Activated naive CD4-positive, alpha-beta T cell treated with Interleukin-2 at 50 U/mL for 16 hours (primary cell): ENCODE data around the gene VDR.

Source experiments
- DNase-seq: peaks from one replicate; pipeline ENCODE4 v3.0.0-alpha.2; 2020

Gene VDR

DNA sequence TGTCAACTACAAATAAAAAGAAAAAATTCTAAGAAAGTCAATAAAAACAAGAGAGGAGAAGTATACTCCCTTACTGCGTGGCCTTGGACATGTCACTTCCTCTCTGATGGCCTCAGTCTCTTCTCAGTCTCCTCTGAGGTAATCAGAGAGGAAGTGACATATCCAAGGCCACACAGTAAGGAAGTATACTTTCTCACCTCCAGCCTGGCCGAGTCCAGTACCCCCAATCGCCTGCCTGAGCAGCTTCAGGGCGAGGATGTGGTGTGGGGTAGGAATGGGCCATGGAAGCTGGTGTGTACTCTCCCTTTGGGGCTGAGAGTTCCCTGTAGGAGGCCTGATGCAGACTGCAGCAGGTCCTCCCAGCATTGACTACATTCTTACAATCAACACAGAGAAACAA lies 15.8 kb downstream of the VDR start:
- DNase-seq = no peak

DNA sequence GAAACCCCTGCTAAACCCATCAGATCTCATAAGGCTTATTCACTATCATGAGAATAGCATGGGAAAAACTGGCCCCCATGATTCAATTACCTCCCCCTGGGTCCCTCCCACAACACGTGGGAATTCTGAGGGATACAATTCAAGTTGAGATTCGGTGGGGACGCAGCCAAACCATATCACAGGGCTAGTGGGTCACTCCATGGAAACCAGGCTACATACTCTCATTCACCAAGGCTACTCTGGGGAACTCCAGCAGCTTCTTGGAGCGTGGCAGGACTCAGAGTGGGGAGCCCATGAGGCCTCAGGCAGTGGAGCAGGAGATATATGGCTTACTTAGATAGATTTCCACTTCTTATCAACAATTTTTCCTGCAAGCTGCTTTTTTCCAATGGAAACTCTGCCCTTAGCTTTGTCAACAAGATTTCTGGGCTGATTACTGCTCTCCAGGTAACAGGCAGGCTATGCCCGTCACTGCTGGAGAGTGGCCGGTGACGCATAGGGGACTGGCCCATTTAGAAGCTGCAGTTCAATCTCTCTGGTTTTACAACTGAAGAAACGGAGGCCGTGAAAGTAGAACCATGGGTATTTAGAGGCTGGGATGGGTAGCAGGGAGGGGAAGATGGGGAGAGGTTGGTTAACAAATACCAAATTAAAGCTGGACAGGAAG lies 16.5 kb downstream of the VDR start:
- no peak for DNase-seq

DNA sequence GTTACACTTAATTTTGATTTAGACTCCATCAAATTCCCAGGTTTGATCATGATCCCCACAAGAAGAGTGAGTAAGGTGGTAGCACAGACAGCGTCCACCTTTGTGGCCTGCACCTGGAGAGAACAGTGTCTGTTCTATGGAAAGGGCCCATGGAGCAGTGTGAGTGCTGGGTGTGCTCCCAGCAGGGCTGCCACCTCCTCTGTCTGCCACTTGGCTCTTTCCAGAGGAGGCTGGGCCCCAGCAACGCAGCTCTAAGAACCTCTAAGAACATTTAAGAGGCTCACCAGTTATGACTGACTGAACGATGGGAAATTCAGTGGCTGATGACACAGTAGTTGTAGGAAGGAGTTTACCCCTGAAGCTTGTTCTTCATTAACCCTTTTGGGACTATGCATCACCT lies 17.3 kb downstream of the VDR start:
- DNase-seq = no peak

DNA sequence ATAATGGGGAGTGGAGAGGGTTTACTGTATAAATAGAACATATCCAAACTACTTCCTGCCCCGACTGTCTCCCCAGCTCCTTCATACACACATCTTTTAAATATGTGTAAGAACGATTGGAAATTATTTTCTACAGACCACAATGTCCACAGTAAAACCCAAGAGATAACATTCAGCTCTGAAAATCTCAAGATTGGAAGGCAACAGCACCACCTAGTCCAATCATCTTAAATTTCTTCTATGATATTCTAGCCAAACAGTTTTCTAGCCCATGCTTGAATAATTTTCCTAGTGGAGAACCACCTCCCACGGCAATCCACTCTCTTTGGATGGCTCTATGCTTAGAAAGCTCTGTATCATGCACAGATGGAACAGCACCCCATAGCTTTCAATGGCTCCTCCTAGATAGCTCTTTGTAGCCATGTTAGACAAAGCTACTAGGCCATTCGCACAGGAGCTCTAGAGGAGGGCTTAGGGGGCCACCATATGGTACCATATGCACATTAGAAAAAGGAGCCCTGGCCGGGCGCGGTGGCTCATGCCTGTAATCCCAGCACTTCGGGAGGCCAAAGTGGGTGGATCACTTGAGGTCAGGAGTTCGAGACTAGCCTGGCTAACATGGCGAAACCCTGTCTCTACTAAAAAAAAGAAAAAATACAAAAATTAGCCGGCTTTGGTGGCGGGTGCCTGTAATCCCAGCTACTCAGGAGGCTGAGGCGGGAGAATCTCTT lies 18.1 kb downstream of the VDR start:
- DNase-seq = no peak

DNA sequence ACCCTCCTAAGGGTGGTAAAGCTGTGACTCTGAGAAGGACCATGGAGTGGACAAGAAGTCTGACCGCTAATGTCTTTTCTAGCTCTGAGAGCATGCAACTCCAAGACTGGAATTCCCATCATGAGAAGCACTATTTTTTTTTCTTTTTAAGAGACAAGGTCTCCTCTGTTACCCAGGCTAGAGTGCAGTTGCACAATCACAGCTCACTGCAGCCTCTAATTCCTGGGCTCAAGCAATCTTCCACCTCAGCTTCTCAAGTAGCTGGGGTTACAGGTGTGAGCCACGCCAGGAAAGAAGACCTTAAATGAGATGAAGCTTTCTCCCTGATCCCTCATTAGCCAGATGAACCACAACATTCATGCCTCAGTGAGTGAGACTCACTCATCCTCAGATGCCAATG lies 19.2 kb downstream of the VDR start:
- DNase-seq = no peak

DNA sequence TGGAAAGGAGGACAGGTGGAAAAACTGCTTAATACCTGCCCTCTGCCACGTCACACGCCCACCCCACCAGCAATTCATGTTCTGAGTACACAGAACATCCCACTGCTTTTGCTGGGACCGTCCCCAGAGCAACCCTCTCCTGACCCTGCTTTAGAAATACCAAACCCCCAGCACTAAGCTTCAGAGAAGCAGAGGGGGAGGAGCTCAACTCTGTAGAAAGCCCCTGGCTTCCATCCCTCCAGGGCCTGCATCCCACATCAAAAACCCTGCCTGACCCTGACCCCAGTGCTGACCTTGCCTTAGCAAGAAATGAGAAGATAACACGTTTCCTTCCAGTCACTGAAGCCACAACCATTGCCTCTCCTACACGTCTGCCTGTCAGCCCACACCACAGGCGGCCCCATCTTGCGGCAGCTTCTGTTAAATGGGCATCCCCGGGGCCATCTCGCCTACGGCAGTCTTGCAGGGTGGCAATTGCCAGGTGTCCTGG lies 19.7 kb downstream of the VDR start:
- peak; percentile 85 for DNase-seq

DNA sequence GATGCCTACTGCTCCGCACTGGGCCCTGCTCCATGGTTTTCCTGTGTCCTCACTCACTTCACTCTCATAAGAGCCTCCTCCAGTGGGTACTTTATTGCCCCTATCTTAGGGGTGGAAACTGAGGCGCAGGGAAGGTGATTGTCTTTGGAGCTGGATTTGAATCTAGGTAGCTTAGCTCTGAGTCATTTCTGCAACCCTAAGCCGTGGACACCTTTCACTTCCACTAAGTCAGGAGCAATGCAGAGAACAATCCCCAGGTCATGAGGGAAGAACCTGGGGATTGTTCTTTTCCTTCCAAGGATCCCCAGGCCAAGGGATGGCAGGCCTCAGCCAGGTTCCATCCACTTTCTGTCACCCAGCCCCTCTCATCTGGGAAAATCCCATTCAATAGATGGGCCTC lies 20.3 kb downstream of the VDR start:
- DNase-seq = no peak

GRCh38 chr12:47883663-47884195 lies 21.1 kb downstream of the VDR start:
- no peak for DNase-seq

- DNase-seq = peak; percentile 35
Measured at GRCh38 chr12:47882781-47883546, 21.8 kb downstream of the VDR start.

- DNase-seq = no peak
Measured at GRCh38 chr12:47881826-47882427, 22.9 kb downstream of the VDR start.

- no peak for DNase-seq
Measured at GRCh38 chr12:47881051-47881450, 23.7 kb downstream of the VDR start.

DNA sequence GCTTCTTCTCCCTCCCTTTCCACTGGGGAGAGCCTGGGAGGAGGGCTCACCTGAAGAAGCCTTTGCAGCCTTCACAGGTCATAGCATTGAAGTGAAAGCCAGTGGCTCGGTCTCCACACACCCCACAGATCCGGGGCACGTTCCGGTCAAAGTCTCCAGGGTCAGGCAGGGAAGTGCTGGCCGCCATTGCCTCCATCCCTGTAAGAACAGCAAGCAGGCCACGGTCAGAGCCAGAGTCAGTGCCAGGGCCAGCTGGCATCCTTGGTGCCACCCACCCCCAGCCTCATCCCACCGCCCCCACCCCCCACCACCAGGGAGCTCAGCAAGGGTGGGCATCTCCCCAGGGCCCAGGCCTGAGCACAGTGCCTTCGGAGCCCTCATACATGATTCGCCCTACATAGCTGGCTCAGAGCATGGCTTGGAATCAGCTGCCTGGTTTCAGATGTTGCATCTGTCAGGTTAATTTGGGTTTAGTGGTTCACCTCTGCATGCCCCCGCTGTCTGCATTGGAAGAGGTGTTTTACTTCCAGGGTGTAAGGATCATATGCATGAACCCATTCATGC lies 25.8 kb downstream of the VDR start:
- no peak for DNase-seq

GRCh38 chr12:47878293-47878917 lies 26.4 kb downstream of the VDR start:
- no peak for DNase-seq

GRCh38 chr12:47877081-47877480 lies 27.7 kb downstream of the VDR start:
- DNase-seq = no peak

DNA sequence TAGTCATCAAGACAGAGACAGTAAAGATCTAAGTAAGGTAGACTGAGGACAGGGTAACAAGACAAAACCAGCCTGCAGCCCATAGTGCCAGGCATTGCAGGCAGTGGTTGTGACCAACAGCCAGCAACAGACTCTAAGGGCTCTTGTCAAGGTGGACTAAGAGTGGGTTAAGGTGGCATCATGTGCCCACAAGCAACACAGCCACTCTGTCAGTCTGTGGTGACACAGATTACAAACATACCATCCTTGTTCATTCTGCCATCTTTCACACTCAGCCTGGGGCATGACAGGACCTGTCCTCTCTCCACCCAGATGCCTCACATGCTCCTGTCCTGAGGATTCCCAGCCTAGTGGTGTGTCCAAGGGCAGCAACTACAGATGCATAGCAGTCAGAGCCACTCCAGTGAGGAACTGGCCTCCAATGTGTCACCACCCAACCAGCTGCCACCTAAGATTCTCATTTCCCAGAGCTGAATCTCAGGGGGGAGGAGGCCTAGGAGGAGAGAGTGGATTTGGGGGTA lies 28.3 kb downstream of the VDR start:
- DNase-seq = no peak

DNA sequence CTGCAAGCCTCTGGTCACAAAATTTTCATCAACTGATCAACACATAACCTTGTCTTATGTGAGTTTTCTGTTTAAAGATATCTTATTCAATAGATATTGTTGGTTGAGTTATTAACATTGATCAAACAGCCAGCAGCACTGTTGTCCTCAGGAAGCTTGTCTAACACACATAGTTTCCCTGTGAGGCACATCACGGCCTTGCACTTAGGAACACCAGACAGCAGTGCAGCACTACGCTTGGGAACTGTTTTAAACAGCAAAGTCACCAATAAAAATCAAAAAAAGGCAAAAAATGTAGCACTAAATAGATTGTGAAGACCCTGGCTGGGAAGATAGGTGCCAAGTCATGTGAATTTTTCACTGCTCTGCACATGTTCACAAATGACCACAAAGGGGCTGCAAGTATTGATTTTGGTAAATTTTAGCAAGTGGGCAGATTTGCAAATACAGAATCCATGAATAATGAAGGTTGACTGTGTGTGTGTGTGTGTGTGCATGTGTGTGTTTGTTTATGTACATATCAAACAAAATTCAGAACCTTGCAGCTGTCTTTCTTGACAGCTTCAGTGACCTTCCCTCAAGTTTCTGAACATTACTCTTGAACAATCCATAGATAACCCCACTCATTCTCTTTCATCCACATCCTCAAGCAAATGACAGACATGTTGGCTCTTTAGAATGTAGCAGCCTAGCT lies 28.9 kb downstream of the VDR start:
- DNase-seq = no peak

- no peak for DNase-seq
Measured at GRCh38 chr12:47874316-47874715, 30.5 kb downstream of the VDR start.

DNA sequence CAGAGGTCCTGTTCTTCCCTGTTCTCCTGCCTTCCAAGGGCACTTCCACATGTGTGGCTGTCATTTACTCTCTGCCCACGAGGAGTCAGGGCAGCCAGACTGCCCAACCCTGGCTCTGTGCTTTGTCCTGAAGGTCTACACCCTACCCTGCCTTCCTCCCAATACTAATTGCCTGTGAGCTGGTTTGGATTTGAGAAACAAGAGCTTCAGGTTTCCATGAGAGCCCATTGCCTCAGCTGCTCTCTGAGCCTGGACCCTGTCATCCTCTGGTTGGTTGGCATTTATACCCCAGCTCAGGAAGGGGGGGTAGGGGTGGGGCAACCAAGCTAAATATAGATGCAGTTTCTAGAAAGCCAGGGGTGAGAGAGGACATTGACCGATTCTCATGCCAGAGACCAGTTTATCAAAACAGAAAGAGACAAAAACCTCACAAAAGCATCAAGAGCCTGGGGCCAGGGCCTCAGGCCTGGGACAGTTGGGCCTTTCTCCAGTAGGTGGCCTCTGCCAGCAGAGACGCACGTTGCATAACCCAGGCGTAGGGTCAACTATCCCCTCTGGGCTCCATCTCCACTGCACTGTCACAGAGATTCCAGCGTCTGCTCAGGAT lies 34.5 kb downstream of the VDR start:
- no peak for DNase-seq

DNA sequence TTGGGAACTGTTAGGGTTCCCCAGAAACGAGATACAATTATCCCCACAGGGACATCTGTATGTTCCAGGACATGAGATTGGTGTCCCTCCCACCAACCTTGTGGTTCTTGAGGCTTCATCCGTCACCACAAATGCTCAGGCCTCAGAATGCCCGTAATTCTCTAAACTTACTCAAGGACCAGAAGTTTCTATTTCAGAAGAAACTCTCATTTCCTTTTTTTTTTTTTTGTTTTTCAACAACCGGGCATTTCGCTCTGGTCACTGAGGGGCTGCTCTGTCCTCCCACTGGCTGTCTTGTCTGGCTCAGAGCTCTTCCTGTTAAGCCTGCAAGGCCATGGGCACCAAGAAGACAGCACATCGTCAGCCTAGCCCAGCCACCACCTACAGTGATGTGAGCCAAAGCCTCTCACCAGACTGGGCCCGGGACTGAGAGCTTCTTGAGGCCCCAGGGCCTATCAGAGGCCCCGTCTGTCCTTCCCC lies 36.2 kb downstream of the VDR start:
- DNase-seq = no peak

GRCh38 chr12:47868041-47868440 lies 36.8 kb downstream of the VDR start:
- DNase-seq = no peak

GRCh38 chr12:47867495-47867941 lies 37.3 kb downstream of the VDR start:
- DNase-seq = peak; percentile 33
